Kidney glomerular epithelial cell (primary cell): ENCODE measurements around the gene LARGE1.

ENCODE experiments used
- DNase-seq: peaks from one replicate; lab custom pipeline; 2025; lab: John Stamatoyannopoulos, UW

The LARGE1 gene

DNA sequence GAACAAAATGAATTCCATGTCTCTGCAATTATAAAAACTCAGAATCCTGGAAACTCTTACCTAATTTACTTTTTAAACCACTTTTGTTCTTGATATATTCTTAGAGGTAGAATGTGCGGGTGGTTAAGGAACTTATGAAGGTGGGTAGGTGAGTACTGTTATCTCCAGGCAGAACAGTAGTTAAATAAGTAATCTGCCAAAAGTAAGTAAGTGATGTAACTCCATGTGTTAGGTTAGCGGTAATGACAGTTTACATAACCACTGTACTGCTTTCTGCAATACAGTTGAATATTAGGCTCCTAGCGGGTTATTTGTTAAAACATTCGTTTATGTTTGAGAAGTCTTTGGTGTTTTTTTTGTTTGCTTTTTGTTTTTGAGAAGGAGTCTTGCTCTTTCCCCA is 7.1 kb downstream of the LARGE1 start:
- no peak for DNase-seq

DNA sequence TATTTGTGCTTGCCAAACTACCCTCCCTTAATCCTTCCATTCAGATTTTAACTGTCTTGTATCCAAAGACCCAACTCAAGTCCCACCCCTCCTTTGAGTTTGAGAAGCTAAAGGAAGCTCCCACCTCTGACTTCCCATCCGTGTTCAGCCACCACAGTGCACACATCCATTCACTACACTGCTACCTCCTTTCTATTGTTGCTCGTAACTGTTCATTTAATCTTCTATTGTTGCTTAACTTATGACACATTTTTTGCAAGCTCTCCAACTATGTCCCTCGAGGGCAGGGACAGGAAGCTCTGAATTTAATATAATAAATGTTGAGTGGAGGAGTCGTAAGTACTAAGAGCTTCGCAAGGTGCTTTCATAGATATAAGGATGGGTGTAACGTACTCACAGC is 10.4 kb downstream of the LARGE1 start:
- DNase-seq: no peak

DNA sequence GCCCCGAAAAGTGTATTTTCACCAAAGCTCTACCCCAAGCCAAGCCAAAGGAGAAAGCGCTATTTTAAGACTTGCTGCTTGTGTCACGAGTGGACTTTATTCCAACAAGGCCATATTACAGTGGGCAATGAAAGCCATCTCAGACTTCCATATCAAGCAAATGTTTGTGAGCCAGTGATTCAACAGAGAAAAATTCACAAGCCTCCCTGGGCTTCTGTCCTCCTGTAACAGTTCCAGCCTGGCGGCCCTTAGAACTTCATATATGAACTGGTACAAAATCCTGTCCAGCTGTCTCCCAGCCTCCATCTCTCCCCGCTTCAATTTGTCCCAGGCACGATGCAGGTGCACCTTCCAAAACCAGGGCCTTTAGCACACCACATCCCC is 11.2 kb downstream of the LARGE1 start:
- peak; percentile 34 for DNase-seq

DNA sequence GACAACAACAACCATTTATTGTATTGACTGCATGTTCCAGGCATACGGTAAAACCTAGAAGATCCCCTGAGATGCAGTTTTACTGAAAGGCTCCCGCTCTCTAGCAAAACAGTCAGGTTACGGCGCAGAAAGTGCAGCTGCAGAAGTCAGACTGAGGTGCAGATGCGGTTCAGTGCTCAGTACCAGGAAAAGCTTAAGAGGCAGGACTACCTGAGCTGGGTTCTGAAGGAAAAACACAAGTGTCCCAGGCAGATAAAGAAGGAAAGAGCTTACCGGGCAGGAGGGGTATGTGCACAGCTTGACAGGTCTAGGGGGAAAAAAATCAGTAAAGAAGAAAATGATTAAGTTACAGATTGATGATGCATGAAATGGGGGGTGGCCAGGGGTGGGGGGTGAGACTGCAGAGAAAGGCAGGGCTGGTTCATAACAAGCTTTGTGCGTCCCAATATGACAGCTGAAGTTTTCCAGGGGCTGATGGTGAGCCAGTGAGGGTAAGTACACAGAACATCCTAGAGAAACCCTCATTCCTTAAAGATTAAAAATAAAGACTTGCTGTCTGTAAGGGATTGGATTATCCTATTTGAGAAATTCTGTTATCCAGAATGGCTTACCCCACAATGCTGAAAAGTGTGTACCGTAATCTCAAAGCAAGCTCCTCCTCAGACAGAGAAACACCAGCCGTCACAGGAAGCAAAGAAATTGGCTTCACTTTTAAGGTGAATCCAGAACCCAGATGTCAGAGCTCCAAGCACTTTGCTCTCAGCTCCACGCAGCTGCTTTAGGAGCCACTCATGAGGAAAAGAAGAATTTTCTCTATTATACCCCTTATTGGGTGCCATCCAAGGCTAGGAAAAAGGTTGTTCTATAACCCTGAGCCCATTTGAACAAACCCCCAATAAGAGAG is 11.9 kb downstream of the LARGE1 start:
- DNase-seq: no peak

DNA sequence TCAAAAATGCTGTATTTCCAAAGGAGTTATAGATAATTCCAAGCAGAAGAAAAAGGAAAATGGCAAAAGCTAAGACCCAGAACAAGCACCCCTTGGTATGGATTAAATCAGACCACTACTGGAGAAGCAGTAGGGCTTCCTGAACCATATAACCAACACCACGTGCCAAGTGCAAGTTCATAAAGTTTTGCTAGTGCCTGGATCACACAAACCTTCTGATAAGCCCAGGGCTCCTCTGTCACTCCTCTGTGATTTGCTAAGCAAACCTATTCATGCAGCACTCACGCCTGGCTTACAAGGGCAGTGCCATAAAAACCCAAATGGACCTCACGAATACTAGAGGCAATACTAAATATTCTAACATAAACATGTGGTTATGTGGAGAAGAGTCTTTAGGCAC is 13.3 kb downstream of the LARGE1 start:
- DNase-seq: no peak

DNA sequence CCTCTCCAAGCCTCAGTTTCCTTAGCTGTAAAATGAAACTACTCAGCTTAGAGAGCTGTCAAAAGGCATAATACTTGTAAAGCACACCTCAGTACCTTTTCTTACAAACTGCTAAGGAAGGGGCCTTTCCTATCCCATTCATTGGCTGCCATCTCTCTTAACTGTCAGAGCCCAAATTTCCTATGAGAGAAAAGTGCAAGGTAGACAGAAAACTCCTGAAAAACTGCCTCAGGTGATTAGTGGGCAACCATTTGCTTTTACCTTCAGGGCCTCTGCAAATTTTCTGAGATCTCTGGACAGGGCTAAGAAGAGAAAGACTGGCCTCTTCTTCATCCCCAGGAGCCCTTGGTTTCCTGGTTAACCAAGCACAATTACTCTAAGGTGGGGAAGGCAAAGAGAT is 13.8 kb downstream of the LARGE1 start:
- DNase-seq: no peak

DNA sequence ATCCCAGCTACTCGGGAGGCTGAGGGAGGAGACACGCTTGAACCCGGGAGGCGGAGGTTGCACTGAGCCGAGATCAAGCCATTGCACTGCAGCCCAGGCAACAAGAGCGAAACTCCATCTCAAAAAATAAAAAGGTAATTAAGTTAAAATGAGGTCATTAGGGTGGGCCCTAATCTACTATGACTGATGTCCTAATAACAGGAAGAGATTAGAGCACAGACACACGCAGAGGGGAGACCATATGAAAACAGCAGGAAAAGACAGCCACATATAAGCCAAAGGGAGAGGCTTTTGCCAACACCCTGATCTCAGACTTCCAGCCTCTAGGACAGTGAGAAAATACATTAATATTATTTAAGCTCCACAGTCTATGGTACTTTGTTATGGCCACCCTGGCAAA is 17.3 kb downstream of the LARGE1 start:
- DNase-seq: no peak

DNA sequence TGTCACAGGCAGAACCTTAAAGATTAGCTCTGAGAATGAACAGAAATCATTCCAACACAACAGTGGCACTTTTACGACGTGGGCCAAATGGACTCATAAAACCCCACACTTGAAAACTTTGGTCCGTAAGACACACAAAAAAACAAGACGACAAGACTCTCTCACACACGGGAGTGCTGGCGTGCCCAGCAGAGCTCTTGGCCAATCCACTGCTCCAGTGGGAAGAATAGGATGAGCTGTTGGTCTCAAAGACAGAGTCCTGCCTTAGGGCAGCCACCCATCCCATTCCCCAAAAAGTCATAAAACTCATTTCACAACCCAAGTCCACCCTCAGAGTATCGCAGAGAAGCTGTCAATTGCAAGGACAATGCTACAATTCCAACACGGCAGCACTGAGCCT is 18.2 kb downstream of the LARGE1 start:
- no peak for DNase-seq

DNA sequence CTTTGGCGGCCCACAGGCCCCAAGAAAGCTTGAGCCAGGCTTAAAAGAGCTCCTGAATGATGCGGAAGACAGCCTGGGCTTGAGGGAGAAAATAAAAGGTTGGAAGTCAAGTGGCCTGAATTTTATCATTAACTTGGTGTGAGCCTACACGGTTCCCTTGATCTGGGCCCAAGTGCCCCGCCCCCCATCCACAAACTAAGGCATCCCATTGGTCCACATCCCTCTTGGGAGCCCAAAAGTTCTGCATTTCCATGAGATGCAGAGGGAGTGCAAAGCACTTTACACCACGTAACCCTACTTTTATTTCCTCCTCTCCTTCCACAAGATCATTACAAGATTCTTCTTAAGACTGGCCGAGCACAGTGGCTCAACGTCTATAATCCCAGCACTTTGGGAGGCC is 22.2 kb downstream of the LARGE1 start:
- no peak for DNase-seq

DNA sequence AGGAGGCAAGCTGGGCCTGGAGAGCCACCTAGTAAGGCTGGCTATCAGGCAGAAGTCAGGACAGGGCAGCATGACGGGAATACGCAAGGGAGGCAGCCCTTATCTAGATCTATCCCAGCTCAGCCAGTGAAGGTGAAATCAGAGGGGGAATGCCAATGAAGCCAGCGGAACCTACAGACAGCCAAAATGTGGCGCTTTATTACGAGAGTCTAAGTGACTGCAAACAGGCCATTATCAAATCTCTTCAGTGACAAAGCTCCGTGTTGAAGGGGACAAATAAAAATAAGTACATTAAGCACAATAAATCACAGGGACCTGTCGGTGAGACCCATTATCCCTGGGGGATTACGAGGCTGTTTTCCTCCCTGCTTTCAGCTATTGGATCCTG is 22.8 kb downstream of the LARGE1 start:
- no peak for DNase-seq

DNA sequence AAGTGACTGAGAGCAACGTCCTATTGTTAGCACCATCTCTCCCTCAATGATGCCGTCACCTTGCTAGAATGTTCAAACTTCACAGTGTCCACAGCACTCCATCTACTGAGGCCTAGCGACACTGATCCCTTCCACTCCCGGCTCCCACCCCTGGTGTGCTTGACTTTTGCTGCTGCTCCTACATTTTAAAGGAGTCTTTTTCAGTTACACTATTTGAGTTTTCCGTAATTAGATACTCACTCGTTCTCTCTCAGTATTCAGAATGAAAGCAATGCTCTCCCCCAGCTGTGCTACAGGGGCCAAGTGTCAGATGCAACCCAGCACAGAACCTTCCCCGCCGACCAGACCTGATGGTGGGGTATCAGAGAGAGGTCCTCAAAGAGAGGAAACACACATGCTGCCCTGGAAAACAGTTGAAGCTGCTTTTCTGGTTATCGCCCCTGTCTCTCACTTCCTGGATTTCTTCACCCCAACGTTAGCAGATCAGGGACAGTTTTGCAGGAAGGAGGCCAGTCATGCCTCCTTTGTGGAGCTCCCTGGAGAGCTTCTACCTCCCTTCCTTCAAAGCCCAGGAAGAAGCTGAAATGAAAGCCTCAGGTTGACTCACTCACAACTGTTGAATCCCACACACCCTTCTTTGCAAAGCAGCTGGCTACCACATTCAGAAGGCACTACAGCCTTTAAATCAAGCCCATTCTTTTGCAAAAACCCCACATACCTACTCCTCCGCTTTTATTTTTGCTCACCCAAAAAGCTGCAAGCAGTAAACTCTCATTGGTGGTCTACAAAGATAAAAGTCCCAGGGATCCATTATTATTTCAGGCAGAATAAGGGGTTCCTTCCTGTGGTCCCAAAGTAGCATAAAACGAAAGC is 23.5 kb downstream of the LARGE1 start:
- DNase-seq: no peak

DNA sequence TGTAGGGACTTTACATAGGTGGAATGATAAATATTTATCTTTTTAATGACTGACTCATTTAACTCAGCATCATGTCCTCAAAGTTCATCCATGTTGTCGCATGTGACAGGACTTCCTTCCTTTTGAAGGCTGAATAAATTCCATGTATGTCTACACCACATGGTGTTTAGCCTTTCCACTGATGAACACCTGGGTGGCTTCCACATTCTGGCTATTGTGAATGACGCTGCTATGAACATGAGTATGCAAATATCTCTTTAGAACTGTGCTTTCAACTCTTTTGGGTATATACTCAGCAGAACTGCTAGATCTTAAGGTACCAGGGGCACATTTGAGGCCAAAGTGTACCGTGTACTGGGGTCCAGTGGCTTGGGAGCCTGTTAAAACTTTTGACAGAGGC is 24.1 kb downstream of the LARGE1 start:
- DNase-seq: no peak

DNA sequence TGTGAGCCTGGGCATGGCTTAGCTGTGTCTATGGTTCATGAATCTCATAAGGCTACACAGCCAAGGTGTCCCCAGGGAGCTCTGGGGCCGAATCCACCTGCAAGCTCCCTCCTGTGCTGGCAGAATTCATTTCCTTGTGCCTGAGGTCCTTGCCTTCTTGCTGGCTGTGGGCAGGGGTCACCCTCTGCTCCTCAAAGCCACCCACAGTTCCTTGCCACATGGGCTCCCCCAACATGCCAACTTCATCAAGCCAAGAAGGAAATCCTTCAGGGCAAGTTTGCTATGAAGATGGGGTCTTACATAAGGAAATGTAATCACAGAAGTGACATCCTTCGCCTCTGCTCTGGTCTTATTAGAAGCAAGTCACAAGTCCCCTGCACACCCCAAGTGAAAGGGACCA is 24.8 kb downstream of the LARGE1 start:
- no peak for DNase-seq

DNA sequence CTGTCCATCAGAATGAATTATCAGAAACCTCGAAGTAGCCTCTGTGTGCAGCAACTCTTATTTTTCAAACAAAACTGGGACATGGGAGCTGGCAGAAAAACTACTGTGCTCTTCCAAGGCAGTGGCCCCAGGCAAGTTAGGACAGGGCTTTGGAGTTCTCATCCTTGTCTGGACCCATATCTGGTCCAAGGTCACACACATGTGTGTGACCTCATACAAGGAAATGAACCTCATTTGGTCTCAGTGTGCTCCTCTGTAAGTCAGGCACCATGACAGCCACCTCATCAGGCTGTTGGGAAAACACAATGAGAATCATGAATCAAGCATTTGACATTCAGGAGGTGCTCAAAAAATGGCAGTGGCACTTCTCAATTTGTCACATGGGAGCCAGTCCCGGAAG is 25.8 kb downstream of the LARGE1 start:
- DNase-seq: no peak

DNA sequence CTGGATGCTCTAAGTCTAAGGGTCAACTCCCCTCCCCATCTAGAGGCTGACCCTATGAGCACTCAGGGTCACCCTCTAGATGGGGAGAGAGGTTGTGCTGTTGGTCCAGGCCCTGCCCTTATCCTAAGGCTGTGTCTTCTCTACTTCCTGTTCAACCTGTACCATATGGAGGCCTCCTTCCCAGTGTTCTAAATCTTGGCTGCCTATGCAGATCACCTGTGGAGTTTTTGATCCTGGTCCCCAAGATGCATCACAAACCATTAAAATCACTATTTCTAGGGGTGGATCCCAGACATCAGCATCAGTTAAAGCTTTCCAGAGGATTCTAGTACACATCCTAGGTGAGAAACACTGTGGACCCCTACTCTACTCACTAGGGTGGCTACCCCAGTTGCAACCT is 26.2 kb downstream of the LARGE1 start:
- no peak for DNase-seq

DNA sequence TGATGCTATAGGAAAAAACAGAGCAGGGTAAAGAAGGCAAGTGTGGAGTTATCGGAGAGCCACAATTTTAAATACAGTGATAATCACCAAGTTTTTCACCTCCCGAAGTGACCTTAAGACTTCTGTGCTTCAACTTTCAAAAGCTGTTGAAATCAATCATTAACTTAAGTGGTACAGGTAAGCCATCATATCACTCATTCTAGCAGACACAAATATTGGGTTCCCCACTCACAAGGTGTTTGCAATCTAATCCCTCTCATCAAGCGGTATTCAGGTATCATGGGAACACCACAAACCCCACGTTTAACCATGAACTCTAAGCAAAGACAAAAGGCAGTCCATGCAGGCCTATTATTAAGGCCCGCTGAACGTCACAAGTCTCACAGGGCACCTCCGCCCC is 26.8 kb downstream of the LARGE1 start:
- DNase-seq: no peak

DNA sequence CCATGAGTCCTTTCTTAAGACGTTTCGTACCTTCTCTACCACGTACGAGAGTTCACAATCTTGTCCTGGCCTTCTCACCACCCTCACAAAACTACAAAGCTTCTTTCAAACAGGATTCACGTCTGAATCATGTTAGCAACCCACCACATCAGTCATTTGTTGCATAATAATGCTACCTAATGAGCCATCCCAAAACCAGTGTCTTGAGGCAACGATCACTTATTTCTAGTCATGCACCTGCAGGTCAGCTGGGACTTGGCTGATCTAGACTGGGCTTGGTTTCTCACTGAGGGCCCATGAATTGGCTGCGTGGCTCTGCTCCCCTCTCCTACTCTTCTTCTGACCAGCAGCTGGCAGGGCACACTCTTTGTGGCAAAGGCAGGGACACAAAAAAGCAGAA is 28.3 kb downstream of the LARGE1 start:
- DNase-seq: no peak

DNA sequence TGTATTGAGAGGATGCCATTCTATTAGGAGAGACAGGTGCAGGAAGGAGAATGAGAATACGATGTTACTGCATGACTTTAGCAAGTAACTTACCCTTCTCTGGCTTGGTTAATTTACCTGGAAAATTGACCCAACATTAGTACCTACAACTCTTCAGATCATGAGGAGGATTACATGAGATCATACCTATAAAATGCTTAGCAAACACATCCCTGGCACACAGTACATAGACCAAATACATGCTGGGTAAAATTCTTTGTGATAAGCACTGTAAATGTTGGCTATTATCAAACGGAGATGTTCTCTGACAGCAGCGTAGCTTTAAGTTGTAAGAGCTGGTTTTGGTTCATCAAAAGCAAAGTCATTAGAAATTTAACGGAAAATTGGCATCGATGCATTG is 28.8 kb downstream of the LARGE1 start:
- DNase-seq: no peak

DNA sequence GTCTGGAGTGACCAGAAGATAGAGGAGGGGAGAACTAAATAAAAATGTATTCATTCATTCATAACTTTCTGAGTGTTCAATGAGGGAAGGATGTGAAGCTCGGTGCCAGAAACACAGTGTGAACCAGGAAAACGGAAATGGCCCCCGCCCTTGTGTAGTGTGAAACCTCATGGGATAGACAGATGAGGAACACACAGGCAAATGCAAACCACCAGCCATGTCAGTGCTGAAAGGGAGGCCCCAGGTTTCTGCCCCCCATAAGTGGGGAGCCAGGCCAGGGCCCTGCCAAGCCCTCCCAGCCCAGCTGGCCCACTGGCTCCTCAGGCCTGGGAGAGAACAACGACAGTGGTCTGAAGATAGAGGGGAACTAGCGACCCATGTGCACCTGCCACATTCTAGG is 30.5 kb downstream of the LARGE1 start:
- DNase-seq: no peak

DNA sequence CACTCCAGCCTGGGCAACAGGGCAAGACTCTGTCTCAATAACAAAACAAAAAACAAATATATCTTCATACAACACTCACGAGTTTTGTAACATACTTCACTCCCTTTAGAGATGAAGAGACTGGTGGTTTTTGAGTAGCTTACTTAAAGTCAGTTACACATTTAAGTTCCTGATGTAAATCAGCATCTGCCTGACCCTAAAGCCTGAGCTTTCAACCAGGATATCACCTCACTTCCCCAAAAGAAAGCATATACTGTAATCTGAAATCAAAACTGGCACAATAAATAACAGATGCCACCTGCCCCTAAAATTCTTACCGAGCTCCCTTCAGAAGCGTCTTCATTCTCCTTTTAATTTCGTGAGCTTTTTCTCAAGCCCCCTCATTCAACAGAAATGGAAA is 31.5 kb downstream of the LARGE1 start:
- no peak for DNase-seq

DNA sequence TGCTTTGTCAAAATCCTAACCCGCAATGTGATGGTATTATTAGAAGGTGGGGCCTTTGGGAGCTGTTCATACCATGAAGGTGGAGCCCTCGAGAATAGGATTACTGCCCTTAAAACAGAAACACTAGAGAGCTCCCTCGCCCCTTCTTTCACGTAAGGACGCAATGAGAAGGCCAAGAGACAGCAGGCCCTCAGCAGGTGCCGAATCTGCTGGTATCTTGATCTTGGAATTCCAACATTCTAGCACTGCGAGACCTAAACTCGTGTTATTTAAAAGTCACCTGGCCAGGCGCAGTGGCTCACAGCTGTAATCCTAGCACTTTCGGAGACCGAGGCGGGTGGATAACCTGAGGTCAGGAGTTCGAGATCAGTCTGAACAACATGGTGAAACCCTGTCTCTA is 33.1 kb downstream of the LARGE1 start:
- no peak for DNase-seq

DNA sequence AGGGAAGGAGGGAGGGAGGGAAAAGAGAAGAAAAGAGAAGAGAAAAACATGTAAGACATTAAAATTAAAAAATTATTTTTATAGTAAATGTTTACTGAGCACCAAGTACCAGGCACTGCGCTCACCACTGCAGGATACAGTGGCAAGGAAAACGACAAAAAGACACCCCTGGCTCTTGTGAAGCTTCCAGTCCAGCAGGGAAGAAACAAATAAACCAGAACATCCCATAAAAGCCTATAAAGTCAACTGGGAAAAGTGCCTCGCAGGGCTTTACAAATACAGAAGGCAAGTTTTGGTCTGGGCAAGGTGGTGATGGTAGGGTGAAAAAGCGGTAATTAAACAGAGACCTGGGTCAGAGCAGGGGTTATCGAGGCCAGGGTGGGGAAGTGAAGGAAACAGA is 33.6 kb downstream of the LARGE1 start:
- no peak for DNase-seq

DNA sequence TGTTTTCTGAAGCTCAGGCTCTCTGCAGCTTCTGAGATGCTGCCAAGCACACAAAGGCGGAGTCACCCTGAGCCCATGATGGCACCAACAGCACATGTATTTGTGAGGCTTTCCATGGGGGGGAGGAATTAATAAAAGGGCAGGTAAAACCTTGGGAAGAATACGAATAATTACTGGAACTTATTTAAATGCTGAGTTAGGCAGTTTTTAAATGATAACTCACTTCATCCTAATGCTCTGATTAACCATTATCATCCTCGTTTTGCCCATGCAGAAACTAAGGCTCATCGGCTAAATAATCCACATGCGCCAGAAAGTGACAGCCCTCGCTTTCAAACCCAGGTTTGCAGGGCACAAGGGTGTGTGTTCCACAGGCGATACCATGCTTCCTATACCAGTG is 35.4 kb downstream of the LARGE1 start:
- DNase-seq: no peak
